Epithelial cell of umbilical artery (primary cell): ENCODE data around the gene ACTRT1. TPM values are rescaled to one million over a fixed set of nuclear protein-coding genes. Genes with fewer than 3 reads are reported as not detected.

Experiments
- total RNA-seq: library from RNA; depleted of rRNA; stranded (reverse); fragments of >200 nt; gene quantifications from 2 replicates; pipeline ENCODE4 v1.2.3, GENCODE V29; 2014

The ACTRT1 gene
- total RNA-seq = not detected in 2 replicates

DNA sequence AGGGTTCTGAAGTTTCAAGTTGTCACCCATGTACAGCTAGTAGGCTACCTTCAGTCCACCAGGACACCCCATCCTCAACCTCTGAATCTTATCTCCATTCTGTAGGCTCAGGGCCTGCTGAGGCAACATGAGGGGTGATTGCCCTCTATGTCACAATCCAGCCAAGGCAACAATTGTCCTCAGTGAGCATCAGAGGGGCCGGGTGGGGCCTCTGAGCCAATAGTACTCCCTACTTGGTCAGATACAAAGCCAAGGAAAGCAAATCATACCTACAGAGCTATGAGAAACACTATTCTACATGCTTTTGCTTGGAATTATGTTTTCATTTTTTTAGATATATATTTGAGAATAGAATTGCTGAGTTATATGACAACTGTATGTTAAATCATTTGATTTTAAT is at the start of gene ACTRT1:
Gene ACTRT1, minus strand, starts transcription at position 101 of the 400 bp plus-strand sequence. CDS start 197 bp downstream, outside the sequence.

